ENCODE results near the gene ATG14.

ATG14 gene

GRCh38 chr14:55352201-55352600 is 59.4 kb downstream of the ATG14 start:
- 94% methylated on average over 7 of the region's 9 CpGs for WGBS
- no peak overlapping the region for H2BK12ac ChIP-seq (ENCODE audit: low read length in 2 of 2)
- no peaks in the 10 kb centered on the region for H3K9me3 ChIP-seq (ENCODE audit: control insufficient read depth, low read length)
- H2AFZ ChIP-seq (ENCODE audit: low read depth, low read length) = no peak overlapping the region
- no peak overlapping the region for H3K23ac ChIP-seq (ENCODE audit: low read length in 2 of 2)
- H3K36me3 ChIP-seq (ENCODE audit: control insufficient read depth in 1 of 2, insufficient read depth in 2 of 2, low read depth in 1 of 2, low read length in 2 of 2) = peaks cover 32 to 50% of the 10 kb centered on the region in 2 experiments
- DNase-seq = no peak
- H3K79me1 ChIP-seq (replicated peaks; ENCODE audit: low read length, poor library complexity, severe bottlenecking) = peaks cover 48% of the 10 kb centered on the region
- H3K27me3 ChIP-seq (ENCODE audit: control insufficient read depth in 1 of 2, insufficient read depth in 1 of 2, low read length in 2 of 2) = no peaks in the 10 kb centered on the region
- H3K4me1 ChIP-seq (ENCODE audit: control insufficient read depth, insufficient read depth, low read depth, low read length) = peaks cover 4% of the 10 kb centered on the region
- no peak overlapping the region for H3K18ac ChIP-seq (ENCODE audit: low read depth in 1 of 2, low read length in 2 of 2)
- H4K8ac ChIP-seq (ENCODE audit: low read length) = no peak overlapping the region
- H3K14ac ChIP-seq (ENCODE audit: low read length in 2 of 2) = no peak overlapping the region
- no peak overlapping the region for H3K4me3 ChIP-seq (ENCODE audit: insufficient read depth in 1 of 2, low read depth in 1 of 2, low read length in 2 of 2)
- H3K4ac ChIP-seq (ENCODE audit: low read depth in 1 of 2, low read length in 2 of 2) = no peak overlapping the region
- H2AK5ac ChIP-seq (ENCODE audit: low read length, severe bottlenecking) = no peak overlapping the region
- no peak overlapping the region for H3K4me2 ChIP-seq (ENCODE audit: low read length, poor library complexity, severe bottlenecking)
- no peak overlapping the region for H2BK5ac ChIP-seq (ENCODE audit: low read depth, low read length, poor library complexity, severe bottlenecking)
- no peak overlapping the region for H4K91ac ChIP-seq (ENCODE audit: low read length)
- no peak overlapping the region for H2BK120ac ChIP-seq (ENCODE audit: low read depth, low read length)
- no peak overlapping the region for H3K9ac ChIP-seq (ENCODE audit: low read length)
- H2BK15ac ChIP-seq (ENCODE audit: low read depth, poor library complexity, severe bottlenecking) = no peak overlapping the region
- H3K27ac ChIP-seq (ENCODE audit: low read length, poor library complexity, severe bottlenecking) = no peak overlapping the region

GRCh38 chr14:55351111-55351510 is 60.5 kb downstream of the ATG14 start:
- H3K4ac ChIP-seq (ENCODE audit: low read depth in 1 of 2, low read length in 2 of 2) = no peak overlapping the region
- no peak overlapping the region for H4K91ac ChIP-seq (ENCODE audit: low read length)
- H3K14ac ChIP-seq (ENCODE audit: low read length in 2 of 2) = no peak overlapping the region
- no peak overlapping the region for H3K27ac ChIP-seq (ENCODE audit: low read length, poor library complexity, severe bottlenecking)
- H3K4me2 ChIP-seq (ENCODE audit: low read length, poor library complexity, severe bottlenecking) = no peak overlapping the region
- no peak overlapping the region for H2BK15ac ChIP-seq (ENCODE audit: low read depth, poor library complexity, severe bottlenecking)
- H3K9me3 ChIP-seq (ENCODE audit: control insufficient read depth, low read length) = no peaks in the 10 kb centered on the region
- H3K79me1 ChIP-seq (replicated peaks; ENCODE audit: low read length, poor library complexity, severe bottlenecking) = peaks cover 47% of the 10 kb centered on the region
- no peak overlapping the region for H2BK5ac ChIP-seq (ENCODE audit: low read depth, low read length, poor library complexity, severe bottlenecking)
- H3K36me3 ChIP-seq (ENCODE audit: control insufficient read depth in 1 of 2, insufficient read depth in 2 of 2, low read depth in 1 of 2, low read length in 2 of 2) = peaks cover 29 to 48% of the 10 kb centered on the region in 2 experiments
- H3K23ac ChIP-seq (ENCODE audit: low read length in 2 of 2) = no peak overlapping the region
- no peak overlapping the region for H2BK12ac ChIP-seq (ENCODE audit: low read length in 2 of 2)
- H2BK120ac ChIP-seq (ENCODE audit: low read depth, low read length) = no peak overlapping the region
- no peaks in the 10 kb centered on the region for H3K27me3 ChIP-seq (ENCODE audit: control insufficient read depth in 1 of 2, insufficient read depth in 1 of 2, low read length in 2 of 2)
- no peak overlapping the region for H3K4me3 ChIP-seq (ENCODE audit: insufficient read depth in 1 of 2, low read depth in 1 of 2, low read length in 2 of 2)
- H3K18ac ChIP-seq (ENCODE audit: low read depth in 1 of 2, low read length in 2 of 2) = no peak overlapping the region
- no peak overlapping the region for H2AK5ac ChIP-seq (ENCODE audit: low read length, severe bottlenecking)
- H2AFZ ChIP-seq (ENCODE audit: low read depth, low read length) = no peak overlapping the region
- DNase-seq = no peak
- H3K9ac ChIP-seq (ENCODE audit: low read length) = no peak overlapping the region
- H4K8ac ChIP-seq (ENCODE audit: low read length) = no peak overlapping the region
- 94% methylated on average over 9 of the region's 9 CpGs for WGBS
- H3K4me1 ChIP-seq (ENCODE audit: control insufficient read depth, insufficient read depth, low read depth, low read length) = peaks cover 4% of the 10 kb centered on the region

- H4K91ac ChIP-seq (ENCODE audit: low read length) = no peak overlapping the region
- no peaks in the 10 kb centered on the region for H3K27me3 ChIP-seq (ENCODE audit: control insufficient read depth in 1 of 2, insufficient read depth in 1 of 2, low read length in 2 of 2)
- no peak overlapping the region for H2BK120ac ChIP-seq (ENCODE audit: low read depth, low read length)
- H3K4me3 ChIP-seq (ENCODE audit: insufficient read depth in 1 of 2, low read depth in 1 of 2, low read length in 2 of 2) = no peak overlapping the region
- no peak overlapping the region for H3K4ac ChIP-seq (ENCODE audit: low read depth in 1 of 2, low read length in 2 of 2)
- no peak overlapping the region for H2BK12ac ChIP-seq (ENCODE audit: low read length in 2 of 2)
- no peak overlapping the region for H2AFZ ChIP-seq (ENCODE audit: low read depth, low read length)
- no peak overlapping the region for H3K27ac ChIP-seq (ENCODE audit: low read length, poor library complexity, severe bottlenecking)
- peaks cover 4% of the 10 kb centered on the region for H3K4me1 ChIP-seq (ENCODE audit: control insufficient read depth, insufficient read depth, low read depth, low read length)
- H3K18ac ChIP-seq (ENCODE audit: low read depth in 1 of 2, low read length in 2 of 2) = no peak overlapping the region
- H2BK15ac ChIP-seq (ENCODE audit: low read depth, poor library complexity, severe bottlenecking) = no peak overlapping the region
- no peak overlapping the region for H3K4me2 ChIP-seq (ENCODE audit: low read length, poor library complexity, severe bottlenecking)
- H3K9ac ChIP-seq (ENCODE audit: low read length) = no peak overlapping the region
- H3K23ac ChIP-seq (ENCODE audit: low read length in 2 of 2) = no peak overlapping the region
- H2BK5ac ChIP-seq (ENCODE audit: low read depth, low read length, poor library complexity, severe bottlenecking) = no peak overlapping the region
- peaks cover 23 to 42% of the 10 kb centered on the region in 2 experiments for H3K36me3 ChIP-seq (ENCODE audit: control insufficient read depth in 1 of 2, insufficient read depth in 2 of 2, low read depth in 1 of 2, low read length in 2 of 2)
- 98% methylated on average over 4 of the region's 4 CpGs for WGBS
- no peak overlapping the region for H2AK5ac ChIP-seq (ENCODE audit: low read length, severe bottlenecking)
- H4K8ac ChIP-seq (ENCODE audit: low read length) = no peak overlapping the region
- H3K79me1 ChIP-seq (replicated peaks; ENCODE audit: low read length, poor library complexity, severe bottlenecking) = peaks cover 43% of the 10 kb centered on the region
- H3K14ac ChIP-seq (ENCODE audit: low read length in 2 of 2) = no peak overlapping the region
- no peak for DNase-seq
- no peaks in the 10 kb centered on the region for H3K9me3 ChIP-seq (ENCODE audit: control insufficient read depth, low read length)
Measured at GRCh38 chr14:55350461-55350860, 61.2 kb downstream of the ATG14 start.

- Histone ChIP-seq H2BK12ac (ENCODE audit: low read length in 2 of 2) (no peak overlapping the region), H3K23ac (ENCODE audit: low read length in 2 of 2) (no peak overlapping the region), H3K18ac (ENCODE audit: low read depth in 1 of 2, low read length in 2 of 2) (no peak overlapping the region), H2AK5ac (ENCODE audit: low read length, severe bottlenecking) (no peak overlapping the region), H2BK120ac (ENCODE audit: low read depth, low read length) (no peak overlapping the region), H3K9me3 (ENCODE audit: control insufficient read depth, low read length) (no peaks in the 10 kb centered on the region), H3K4me1 (ENCODE audit: control insufficient read depth, insufficient read depth, low read depth, low read length) (peaks cover 4% of the 10 kb centered on the region), H3K79me1 (replicated peaks; ENCODE audit: low read length, poor library complexity, severe bottlenecking) (peaks cover 37% of the 10 kb centered on the region), H3K36me3 (ENCODE audit: control insufficient read depth in 1 of 2, insufficient read depth in 2 of 2, low read depth in 1 of 2, low read length in 2 of 2) (peaks cover 16 to 36% of the 10 kb centered on the region in 2 experiments), H2BK5ac (ENCODE audit: low read depth, low read length, poor library complexity, severe bottlenecking) (no peak overlapping the region), H4K8ac (ENCODE audit: low read length) (no peak overlapping the region), H3K9ac (ENCODE audit: low read length) (no peak overlapping the region), H3K4me2 (ENCODE audit: low read length, poor library complexity, severe bottlenecking) (no peak overlapping the region), H4K91ac (ENCODE audit: low read length) (no peak overlapping the region), H3K27ac (ENCODE audit: low read length, poor library complexity, severe bottlenecking) (no peak overlapping the region), H2AFZ (ENCODE audit: low read depth, low read length) (no peak overlapping the region), H3K4ac (ENCODE audit: low read depth in 1 of 2, low read length in 2 of 2) (no peak overlapping the region), H3K14ac (ENCODE audit: low read length in 2 of 2) (no peak overlapping the region), H2BK15ac (ENCODE audit: low read depth, poor library complexity, severe bottlenecking) (no peak overlapping the region), H3K27me3 (ENCODE audit: control insufficient read depth in 1 of 2, insufficient read depth in 1 of 2, low read length in 2 of 2) (no peaks in the 10 kb centered on the region), H3K4me3 (ENCODE audit: insufficient read depth in 1 of 2, low read depth in 1 of 2, low read length in 2 of 2) (no peak overlapping the region)
- no peak for DNase-seq
- WGBS = 89% methylated on average over 11 of the region's 12 CpGs
Measured at GRCh38 chr14:55349565-55349964, 62.1 kb downstream of the ATG14 start.
